Measurements from ENCODE around the gene NT5DC2. TPM values are rescaled to one million over a fixed set of nuclear protein-coding genes. Genes with fewer than 3 reads are reported as not detected.

The NT5DC2 gene
- total RNA-seq, 1 donor: 0.73 TPM

DNA sequence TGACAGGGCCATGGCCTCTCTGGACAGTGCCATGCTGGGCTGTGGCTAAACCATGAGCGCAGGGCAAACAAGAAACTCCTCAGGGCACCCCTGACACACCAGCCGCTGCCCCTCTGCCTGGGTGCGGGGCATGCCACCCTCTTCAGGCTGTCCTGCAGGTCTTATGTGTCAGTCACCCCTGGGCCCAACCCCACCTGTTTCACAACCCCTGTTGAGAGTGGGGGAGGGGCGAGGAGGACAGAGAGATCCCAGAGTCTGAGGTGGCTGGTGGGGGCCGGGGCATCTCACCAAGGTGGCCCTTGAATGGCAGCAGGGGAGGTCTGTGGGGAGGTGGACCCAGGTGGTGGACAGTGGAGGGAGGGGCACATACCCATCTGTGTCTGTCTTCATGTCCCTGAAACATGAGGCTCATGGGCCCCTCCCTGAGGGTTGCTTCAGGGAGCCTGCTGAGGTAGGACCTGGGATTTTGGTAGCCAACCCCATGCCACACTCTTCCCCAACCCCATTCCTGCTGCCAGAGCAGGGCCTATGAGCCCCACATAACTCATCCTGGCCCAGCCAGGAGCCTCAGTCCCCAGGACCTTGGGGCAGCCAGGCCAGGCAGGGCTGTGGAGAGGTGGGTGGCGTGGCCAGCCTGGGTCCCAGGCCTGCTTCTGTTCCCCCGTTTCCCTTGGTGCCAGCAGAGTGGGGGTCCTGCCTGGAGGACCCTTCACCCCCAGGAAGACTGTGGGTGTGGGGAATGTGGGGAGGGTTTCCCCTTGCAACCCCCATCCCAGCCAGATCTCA, 40.2 kb downstream of the NT5DC2 start:
- no peaks in the 10 kb centered on the region for H3K9me3 ChIP-seq (ENCODE audit: low read depth, low read length)
- H3K27me3 ChIP-seq (ENCODE audit: insufficient read depth, low read length): no peaks in the 10 kb centered on the region
- H3K4me1 ChIP-seq (ENCODE audit: insufficient read depth, low read length): peaks cover 73% of the 10 kb centered on the region
- no peak overlapping the region for H3K4me3 ChIP-seq (ENCODE audit: low read length)

DNA sequence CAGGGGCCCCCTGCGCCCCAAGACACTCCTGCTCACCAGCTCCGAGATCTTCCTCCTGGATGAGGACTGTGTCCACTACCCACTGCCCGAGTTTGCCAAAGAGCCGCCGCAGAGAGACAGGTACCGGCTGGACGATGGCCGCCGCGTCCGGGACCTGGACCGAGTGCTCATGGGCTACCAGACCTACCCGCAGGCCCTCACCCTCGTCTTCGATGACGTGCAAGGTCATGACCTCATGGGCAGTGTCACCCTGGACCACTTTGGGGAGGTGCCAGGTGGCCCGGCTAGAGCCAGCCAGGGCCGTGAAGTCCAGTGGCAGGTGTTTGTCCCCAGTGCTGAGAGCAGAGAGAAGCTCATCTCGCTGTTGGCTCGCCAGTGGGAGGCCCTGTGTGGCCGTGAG, 41.6 kb downstream of the NT5DC2 start:
- Histone ChIP-seq H3K27me3 (ENCODE audit: insufficient read depth, low read length) (no peaks in the 10 kb centered on the region), H3K4me1 (ENCODE audit: insufficient read depth, low read length) (peaks cover 60% of the 10 kb centered on the region), H3K4me3 (ENCODE audit: low read length) (no peak overlapping the region), H3K9me3 (ENCODE audit: low read depth, low read length) (no peaks in the 10 kb centered on the region)

DNA sequence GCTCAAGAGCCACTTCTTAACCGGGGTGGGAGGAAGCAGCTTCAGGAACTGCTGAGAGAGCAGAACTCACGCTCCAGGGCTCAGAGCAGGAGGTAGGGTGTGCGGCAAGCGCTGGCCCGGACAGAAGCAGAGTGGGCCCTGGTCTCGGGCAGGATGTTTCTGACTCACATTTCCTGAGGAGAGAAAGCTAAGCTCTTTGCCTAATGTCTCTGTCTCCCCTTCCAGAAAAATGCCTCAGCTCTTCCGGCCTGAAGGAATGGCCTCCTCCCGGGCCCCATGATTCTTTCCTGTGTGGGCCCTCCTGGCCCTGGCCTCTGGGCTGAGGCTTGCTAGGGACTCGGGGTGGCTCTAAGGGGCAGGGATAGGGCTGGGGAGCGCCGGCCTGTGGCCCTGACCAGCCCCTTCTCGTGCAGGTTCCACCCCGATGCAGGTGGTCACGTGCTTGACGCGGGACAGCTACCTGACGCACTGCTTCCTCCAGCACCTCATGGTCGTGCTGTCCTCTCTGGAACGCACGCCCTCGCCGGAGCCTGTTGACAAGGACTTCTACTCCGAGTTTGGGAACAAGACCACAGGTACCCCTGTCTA, 42.6 kb downstream of the NT5DC2 start:
- Histone ChIP-seq H3K27me3 (ENCODE audit: insufficient read depth, low read length) (no peaks in the 10 kb centered on the region), H3K4me1 (ENCODE audit: insufficient read depth, low read length) (peaks cover 50% of the 10 kb centered on the region), H3K9me3 (ENCODE audit: low read depth, low read length) (no peaks in the 10 kb centered on the region), H3K4me3 (ENCODE audit: low read length) (no peak overlapping the region)

DNA sequence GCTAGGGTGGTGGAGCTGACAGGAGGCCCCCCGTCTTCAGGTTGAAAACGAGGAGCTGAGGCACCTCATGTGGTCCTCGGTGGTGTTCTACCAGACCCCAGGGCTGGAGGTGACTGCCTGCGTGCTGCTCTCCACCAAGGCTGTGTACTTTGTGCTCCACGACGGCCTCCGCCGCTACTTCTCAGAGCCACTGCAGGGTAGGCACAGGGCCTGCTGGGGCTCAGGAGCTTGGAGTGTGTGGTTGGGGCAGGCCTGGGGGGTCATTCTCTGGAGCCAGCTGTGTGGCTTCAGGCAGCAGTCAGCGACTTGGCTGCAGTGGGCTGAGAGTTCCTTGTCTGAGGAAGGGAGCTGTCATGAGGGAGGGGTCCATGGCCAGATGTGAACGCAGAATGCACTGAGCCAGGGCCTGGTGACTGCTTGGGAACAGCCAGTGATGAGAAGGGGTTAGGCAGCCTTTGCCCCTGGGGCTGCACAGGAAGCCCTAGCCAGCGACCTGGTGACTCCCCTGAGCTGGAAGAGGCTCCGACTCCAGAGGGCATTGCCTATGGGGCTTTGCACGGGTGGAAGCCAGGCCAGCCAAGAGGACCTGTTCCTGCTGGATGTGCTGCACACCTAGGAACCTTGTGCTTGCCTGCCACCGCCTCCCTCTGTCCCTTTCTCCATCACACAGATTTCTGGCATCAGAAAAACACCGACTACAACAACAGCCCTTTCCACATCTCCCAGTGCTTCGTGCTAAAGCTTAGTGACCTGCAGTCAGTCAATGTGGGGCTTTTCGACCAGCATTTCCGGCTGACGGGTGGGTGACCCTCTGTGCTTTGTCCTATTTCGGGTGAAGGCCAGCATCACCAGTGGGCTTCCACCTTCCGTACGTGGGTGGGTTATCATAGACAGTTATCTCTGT, 43.4 kb downstream of the NT5DC2 start:
- Histone ChIP-seq H3K9me3 (ENCODE audit: low read depth, low read length) (no peaks in the 10 kb centered on the region), H3K4me1 (ENCODE audit: insufficient read depth, low read length) (peaks cover 42% of the 10 kb centered on the region), H3K4me3 (ENCODE audit: low read length) (no peak overlapping the region), H3K27me3 (ENCODE audit: insufficient read depth, low read length) (no peaks in the 10 kb centered on the region)

DNA sequence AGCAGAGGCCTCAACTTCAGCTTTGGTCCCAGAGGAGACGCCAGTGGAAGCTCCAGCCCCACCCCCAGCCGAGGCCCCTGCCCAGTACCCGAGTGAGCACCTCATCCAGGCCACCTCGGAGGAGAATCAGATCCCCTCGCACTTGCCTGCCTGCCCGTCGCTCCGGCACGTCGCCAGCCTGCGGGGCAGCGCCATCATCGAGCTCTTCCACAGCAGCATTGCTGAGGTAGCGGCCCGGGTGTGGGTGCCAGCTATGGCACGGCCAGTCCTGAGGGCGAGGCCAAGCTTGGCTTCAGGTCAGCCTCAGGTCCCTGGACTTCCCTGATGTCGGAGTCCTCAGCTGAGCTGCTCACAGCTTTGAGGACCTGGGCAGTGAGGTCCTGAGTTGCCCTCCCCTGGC, 44.2 kb downstream of the NT5DC2 start:
- H3K9me3 ChIP-seq (ENCODE audit: low read depth, low read length): no peaks in the 10 kb centered on the region
- H3K4me3 ChIP-seq (ENCODE audit: low read length): no peak overlapping the region
- no peaks in the 10 kb centered on the region for H3K27me3 ChIP-seq (ENCODE audit: insufficient read depth, low read length)
- H3K4me1 ChIP-seq (ENCODE audit: insufficient read depth, low read length): peaks cover 34% of the 10 kb centered on the region

DNA sequence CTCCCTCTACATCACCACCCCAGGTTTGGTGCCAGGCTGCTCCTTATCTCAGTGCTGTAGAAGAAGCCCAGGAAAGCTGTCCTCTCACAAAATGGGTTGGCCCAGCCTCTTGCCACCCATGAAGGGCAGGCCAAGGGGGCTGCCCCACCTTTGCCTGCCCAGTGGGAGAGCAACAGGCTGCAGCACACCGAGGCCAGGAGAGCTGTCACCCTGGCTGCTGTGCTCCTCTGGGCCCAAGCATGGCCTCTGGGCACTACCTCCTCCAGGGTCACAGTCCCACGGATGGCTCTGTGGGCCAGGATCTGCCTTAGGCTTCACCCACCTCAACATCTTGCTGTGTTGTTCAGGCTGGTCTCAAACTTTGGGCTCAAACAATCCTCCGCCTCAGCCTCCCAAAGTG, 44.9 kb downstream of the NT5DC2 start:
- H3K9me3 ChIP-seq (ENCODE audit: low read depth, low read length): no peaks in the 10 kb centered on the region
- H3K4me3 ChIP-seq (ENCODE audit: low read length): no peak overlapping the region

DNA sequence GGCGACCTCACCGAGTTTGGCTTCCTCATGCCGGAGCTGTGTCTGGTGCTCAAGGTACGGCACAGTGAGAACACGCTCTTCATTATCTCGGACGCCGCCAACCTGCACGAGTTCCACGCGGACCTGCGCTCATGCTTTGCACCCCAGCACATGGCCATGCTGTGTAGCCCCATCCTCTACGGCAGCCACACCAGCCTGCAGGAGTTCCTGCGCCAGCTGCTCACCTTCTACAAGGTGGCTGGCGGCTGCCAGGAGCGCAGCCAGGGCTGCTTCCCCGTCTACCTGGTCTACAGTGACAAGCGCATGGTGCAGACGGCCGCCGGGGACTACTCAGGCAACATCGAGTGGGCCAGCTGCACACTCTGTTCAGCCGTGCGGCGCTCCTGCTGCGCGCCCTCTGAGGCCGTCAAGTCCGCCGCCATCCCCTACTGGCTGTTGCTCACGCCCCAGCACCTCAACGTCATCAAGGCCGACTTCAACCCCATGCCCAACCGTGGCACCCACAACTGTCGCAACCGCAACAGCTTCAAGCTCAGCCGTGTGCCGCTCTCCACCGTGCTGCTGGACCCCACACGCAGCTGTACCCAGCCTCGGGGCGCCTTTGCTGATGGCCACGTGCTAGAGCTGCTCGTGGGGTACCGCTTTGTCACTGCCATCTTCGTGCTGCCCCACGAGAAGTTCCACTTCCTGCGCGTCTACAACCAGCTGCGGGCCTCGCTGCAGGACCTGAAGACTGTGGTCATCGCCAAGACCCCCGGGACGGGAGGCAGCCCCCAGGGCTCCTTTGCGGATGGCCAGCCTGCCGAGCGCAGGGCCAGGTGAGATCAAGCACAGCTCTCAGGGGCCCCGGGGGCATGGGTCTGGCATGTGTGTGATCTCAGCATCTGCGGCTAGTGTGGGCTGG, 45.6 kb downstream of the NT5DC2 start:
- Histone ChIP-seq H3K4me3 (ENCODE audit: low read length) (no peak overlapping the region), H3K9me3 (ENCODE audit: low read depth, low read length) (no peaks in the 10 kb centered on the region), H3K27me3 (ENCODE audit: insufficient read depth, low read length) (no peaks in the 10 kb centered on the region), H3K4me1 (ENCODE audit: insufficient read depth, low read length) (peaks cover 24% of the 10 kb centered on the region)

More for the DNA sequence above, 44.9 kb downstream of the NT5DC2 start:
- Histone ChIP-seq H3K27me3 (ENCODE audit: insufficient read depth, low read length) (no peaks in the 10 kb centered on the region), H3K4me1 (ENCODE audit: insufficient read depth, low read length) (peaks cover 31% of the 10 kb centered on the region)

DNA sequence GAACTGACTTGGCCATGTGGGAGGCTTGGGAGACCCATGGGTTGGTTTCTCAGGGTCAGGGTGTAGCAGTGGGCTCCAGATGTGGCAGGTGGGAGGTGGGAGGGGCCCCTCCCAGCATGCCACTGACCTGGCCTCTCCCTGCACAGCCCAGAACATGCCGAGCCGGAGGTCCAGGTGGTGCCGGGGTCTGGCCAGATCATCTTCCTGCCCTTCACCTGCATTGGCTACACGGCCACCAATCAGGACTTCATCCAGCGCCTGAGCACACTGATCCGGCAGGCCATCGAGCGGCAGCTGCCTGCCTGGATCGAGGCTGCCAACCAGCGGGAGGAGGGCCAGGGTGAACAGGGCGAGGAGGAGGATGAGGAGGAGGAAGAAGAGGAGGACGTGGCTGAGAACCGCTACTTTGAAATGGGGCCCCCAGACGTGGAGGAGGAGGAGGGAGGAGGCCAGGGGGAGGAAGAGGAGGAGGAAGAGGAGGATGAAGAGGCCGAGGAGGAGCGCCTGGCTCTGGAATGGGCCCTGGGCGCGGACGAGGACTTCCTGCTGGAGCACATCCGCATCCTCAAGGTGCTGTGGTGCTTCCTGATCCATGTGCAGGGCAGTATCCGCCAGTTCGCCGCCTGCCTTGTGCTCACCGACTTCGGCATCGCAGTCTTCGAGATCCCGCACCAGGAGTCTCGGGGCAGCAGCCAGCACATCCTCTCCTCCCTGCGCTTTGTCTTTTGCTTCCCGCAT, 46.4 kb downstream of the NT5DC2 start:
- no peaks in the 10 kb centered on the region for H3K9me3 ChIP-seq (ENCODE audit: low read depth, low read length)
- no peaks in the 10 kb centered on the region for H3K27me3 ChIP-seq (ENCODE audit: insufficient read depth, low read length)
- peaks cover 24% of the 10 kb centered on the region for H3K4me1 ChIP-seq (ENCODE audit: insufficient read depth, low read length)
- H3K4me3 ChIP-seq (ENCODE audit: low read length): no peak overlapping the region

DNA sequence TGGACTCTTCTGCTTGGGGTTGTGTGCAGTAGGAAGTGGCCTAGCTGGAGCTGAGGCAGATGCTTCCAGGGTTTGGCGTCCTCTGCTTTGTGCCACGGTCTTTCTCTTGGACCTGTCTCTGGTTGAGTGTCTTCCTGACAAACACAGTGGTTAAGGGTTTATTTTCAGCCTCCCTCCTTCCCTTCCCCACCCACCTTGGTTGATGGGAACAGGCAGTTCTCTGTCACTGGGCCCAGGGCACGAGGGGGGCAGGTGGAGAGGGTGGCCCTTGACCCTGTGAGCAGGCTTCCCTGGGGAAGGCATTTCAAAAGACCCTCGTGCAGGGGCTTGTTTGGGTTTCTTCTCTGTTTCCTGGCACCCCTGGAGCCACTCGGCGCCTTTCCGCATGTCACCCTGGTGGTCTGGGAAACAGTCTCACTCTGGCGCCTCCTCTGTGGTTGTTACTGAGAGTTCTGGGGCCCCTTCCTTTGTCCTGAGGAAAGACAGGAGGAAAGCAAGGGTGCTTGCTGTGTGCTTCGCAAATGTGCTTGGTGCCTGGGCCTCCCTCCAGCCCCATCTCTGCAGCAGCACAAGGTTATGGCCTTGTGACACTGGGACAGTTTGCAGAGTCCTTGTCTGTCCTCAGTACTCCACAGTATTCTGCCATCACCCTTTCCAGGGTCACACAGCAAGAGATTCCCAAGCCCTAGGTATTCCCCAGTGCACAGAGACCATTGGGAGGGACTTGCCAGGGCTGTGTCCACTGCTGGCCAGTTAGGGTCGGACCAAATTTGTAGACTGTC, 48.8 kb downstream of the NT5DC2 start:
- Histone ChIP-seq H3K27me3 (ENCODE audit: insufficient read depth, low read length) (no peaks in the 10 kb centered on the region), H3K9me3 (ENCODE audit: low read depth, low read length) (no peaks in the 10 kb centered on the region), H3K4me3 (ENCODE audit: low read length) (no peak overlapping the region), H3K4me1 (ENCODE audit: insufficient read depth, low read length) (peaks cover 3% of the 10 kb centered on the region)

DNA sequence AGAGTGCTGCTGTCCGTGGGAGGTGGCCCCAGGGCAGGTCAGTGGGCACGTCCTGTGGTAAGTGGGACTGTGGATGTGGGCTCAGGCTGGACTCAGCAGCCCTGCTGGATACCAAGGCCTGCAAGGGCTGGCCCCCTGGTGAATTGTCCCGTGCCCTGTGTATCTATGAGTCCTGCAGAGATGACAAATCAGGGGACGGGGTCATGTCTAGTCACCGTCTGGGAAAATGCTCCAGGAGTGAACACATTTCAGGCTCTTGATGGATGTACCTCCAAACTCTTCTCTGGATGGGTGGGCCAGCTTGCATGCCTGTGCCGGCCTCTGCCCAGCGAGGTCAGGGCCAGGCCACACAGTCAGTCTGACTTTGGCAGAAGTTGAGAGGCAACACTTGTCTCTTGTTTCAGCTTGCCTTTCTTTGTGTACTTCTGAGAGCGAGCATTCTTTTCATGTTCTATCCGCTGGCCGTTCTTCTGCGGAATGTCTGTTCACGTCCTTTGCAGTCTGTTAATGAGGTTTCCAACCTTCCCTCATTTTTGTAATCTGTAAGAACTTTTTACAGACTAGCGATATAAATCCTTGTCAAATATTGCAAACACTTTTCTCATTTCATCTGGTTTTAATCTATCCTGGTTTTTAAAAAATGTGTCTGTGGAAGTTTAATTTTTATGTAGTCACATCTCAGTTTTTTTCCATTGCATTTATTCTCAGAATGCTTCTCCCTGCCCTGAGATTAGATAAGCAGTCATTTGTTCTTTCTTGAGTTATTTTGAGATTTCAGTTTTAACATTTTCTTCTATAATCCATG, 49.9 kb downstream of the NT5DC2 start:
- H3K27me3 ChIP-seq (ENCODE audit: insufficient read depth, low read length): no peaks in the 10 kb centered on the region
- no peaks in the 10 kb centered on the region for H3K9me3 ChIP-seq (ENCODE audit: low read depth, low read length)
- no peak overlapping the region for H3K4me3 ChIP-seq (ENCODE audit: low read length)
- H3K4me1 ChIP-seq (ENCODE audit: insufficient read depth, low read length): no peaks in the 10 kb centered on the region

DNA sequence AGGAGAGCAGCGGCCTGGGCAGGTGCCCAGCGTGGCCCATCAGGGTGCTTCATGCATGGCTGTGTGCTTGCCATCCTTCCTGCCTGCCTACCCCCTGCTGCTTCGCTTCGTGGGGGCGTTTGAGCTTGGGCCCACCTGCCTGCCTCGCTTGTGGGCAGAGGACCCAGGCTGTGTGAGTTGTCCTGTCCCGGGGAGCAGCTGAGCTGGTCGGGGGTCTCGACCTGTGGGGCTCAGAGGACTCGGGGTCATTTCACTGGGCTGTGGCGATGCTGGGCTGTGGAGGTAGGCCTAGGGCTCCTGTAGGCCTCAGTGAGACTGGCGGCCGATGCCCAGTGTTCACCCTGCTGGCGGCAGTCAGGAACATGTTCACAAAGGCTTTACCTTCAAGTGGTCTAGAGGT, 50.6 kb downstream of the NT5DC2 start:
- H3K4me3 ChIP-seq (ENCODE audit: low read length): no peak overlapping the region
- H3K4me1 ChIP-seq (ENCODE audit: insufficient read depth, low read length): peaks cover 1% of the 10 kb centered on the region
- no peaks in the 10 kb centered on the region for H3K9me3 ChIP-seq (ENCODE audit: low read depth, low read length)
- no peaks in the 10 kb centered on the region for H3K27me3 ChIP-seq (ENCODE audit: insufficient read depth, low read length)

DNA sequence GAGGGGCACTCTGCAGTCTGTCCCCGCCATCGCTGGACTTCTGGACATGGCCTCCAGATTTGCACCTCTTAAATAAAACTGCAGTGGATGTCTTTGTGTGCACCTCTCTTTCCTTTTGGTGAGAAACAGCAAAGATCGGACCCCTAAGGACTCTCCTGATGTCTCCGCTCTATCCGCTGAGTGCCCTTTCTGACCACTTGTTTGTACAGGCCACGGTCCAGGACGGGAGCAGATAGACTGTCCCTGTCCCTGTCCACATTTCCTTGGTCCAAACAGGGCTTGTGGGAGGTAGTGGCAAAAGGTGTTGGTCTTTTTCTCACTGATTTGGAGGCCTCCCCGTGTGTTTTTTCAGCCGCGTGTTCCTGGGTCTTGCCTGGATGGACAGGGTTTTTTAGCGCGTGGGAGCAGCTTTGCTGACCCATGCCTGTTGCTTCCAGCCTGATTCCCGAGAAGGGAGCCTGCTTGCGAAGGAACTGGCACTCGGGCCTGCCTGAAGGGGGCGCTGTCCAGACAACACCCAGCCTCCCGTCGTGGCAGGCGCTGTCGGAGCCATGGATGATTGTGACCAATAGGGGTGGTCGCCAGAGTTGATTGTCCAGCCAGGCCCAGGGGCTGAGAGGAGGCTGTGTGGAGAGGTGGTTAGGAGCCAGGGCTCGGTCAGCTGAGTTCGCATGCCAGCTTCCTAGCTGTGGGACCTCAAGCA, 51.7 kb downstream of the NT5DC2 start:
- peaks cover 12% of the 10 kb centered on the region for H3K4me1 ChIP-seq (ENCODE audit: insufficient read depth, low read length)
- no peaks in the 10 kb centered on the region for H3K9me3 ChIP-seq (ENCODE audit: low read depth, low read length)
- H3K4me3 ChIP-seq (ENCODE audit: low read length): no peak overlapping the region
- H3K27me3 ChIP-seq (ENCODE audit: insufficient read depth, low read length): no peaks in the 10 kb centered on the region

Measured in mononuclear cell (primary cell).